ENCODE results near the gene BICDL2.

BICDL2 gene

GRCh38 chr16:3038896-3039295 lies 2.2 kb upstream of the BICDL2 start:
- TF ChIP-seq CTCF (conservative IDR thresholded peaks at IDR 0.05; ENCODE audit: low read depth, low read length): no peak
- H3K4me3 ChIP-seq (ENCODE audit: low read length): no peak overlapping the region
- no peak for DNase-seq (ENCODE audit: low read depth)

- no peak for TF ChIP-seq CTCF (conservative IDR thresholded peaks at IDR 0.05; ENCODE audit: low read depth, low read length)
- DNase-seq (ENCODE audit: low read depth): no peak
- no peak overlapping the region for H3K4me3 ChIP-seq (ENCODE audit: low read length)
Observed at GRCh38 chr16:3038256-3038655, 1.5 kb upstream of the BICDL2 start.

GRCh38 chr16:3035972-3036725 lies 595 bp downstream of the BICDL2 start:
- no peak overlapping the region for H3K4me3 ChIP-seq (ENCODE audit: low read length)
- DNase-seq (ENCODE audit: low read depth): no peak
- no peak for TF ChIP-seq CTCF (conservative IDR thresholded peaks at IDR 0.05; ENCODE audit: low read depth, low read length)

- no peak overlapping the region for H3K4me3 ChIP-seq (ENCODE audit: low read length)
- no peak for TF ChIP-seq CTCF (conservative IDR thresholded peaks at IDR 0.05; ENCODE audit: low read depth, low read length)
- DNase-seq (ENCODE audit: low read depth): no peak
Observed at GRCh38 chr16:3035289-3035971, 1.3 kb downstream of the BICDL2 start.

GRCh38 chr16:3032624-3033023 lies 4.1 kb downstream of the BICDL2 start:
- DNase-seq (ENCODE audit: low read depth): no peak
- no peak overlapping the region for H3K4me3 ChIP-seq (ENCODE audit: low read length)
- no peak for TF ChIP-seq CTCF (conservative IDR thresholded peaks at IDR 0.05; ENCODE audit: low read depth, low read length)

- DNase-seq (ENCODE audit: low read depth): no peak
- TF ChIP-seq CTCF (conservative IDR thresholded peaks at IDR 0.05; ENCODE audit: low read depth, low read length): no peak
- no peak overlapping the region for H3K4me3 ChIP-seq (ENCODE audit: low read length)
Observed at GRCh38 chr16:3030222-3031212, 6.2 kb downstream of the BICDL2 start.

Data from retinal pigment epithelial cell (primary cell).